K562 (cell line): Measurements from ENCODE around the gene LSM12. TPM values are rescaled to one million over a fixed set of nuclear protein-coding genes. Genes with fewer than 3 reads are reported as not detected.

Experiments
- ATAC-seq: fragments of 200-7000 bp; cut with Tn5 transposase; 3 replicates; pipeline ENCODE4 v1.9.1; 2020; ENCODE audit warnings: moderate library complexity
- BruUV-seq: library from RNA; stranded (reverse); fragments of 400-500 nt; replicated peaks from 2 replicates; lab custom pipeline; 2021; lab: Mats Ljungman, UMichigan
- CTCF ChIA-PET: fragments of 300-600 bp; formaldehyde crosslinking; extraction: SDS; loops from one replicate; lab custom pipeline; 2021; ENCODE audit warnings: low intra/inter-chr PET ratio; lab: Yijun Ruan, JAX
- POLR2A ChIA-PET: fragments of 300-600, 350-650 bp; sonication (Branson Sonifier 250); formaldehyde crosslinking; extraction: SDS; loops from one replicate; lab custom pipeline; 2021; ENCODE audit warnings: antibody characterized with exemption, inconsistent platforms; lab: Yijun Ruan, JAX
- DNase-seq, 4 experiments: peaks; one replicate each; pipeline versions ENCODE4 v3.0.0 to v3.0.0-alpha.2; 2011 to 2018; ENCODE audit warnings: low spot score in 3 of 4, mixed read lengths in 3 of 4; ENCODE audit errors: extremely low read depth in 1 of 4
- FAIRE-seq: peaks from 2 replicates; lab custom pipeline; 2011; peaks lifted over from hg19 to GRCh38; lab: Jason Lieb, UNC
- H2AFZ ChIP-seq: 2 replicates; pipeline ENCODE4 v1.6.0; 2011; ENCODE audit warnings: low read depth, low read length, control low read depth, inconsistent platforms
- H3K27ac ChIP-seq: fragments of 200-600 bp; 3 replicates; pipeline ENCODE4 v1.8.0; 2011; ENCODE audit warnings: low read depth, mild to moderate bottlenecking, control low read depth, inconsistent platforms, low read length, moderate library complexity, mixed read lengths; ENCODE audit errors: extremely low read depth
- H3K27me3 ChIP-seq, 2 experiments: fragments of 300-600 bp in 1 of 2; 2 replicates in 1 of 2; 3 replicates in 1 of 2; pipeline versions ENCODE4 v1.6.0 to v1.8.0; 2011; ENCODE audit warnings: inconsistent platforms in 2 of 2, low read length in 2 of 2, mild to moderate bottlenecking in 1 of 2, mixed read lengths in 1 of 2, moderate library complexity in 1 of 2; ENCODE audit not compliant: control insufficient read depth in 2 of 2, insufficient read depth in 2 of 2
- H3K36me3 ChIP-seq: fragments of 300-600 bp; 3 replicates; pipeline ENCODE4 v1.8.0; 2011; ENCODE audit warnings: mild to moderate bottlenecking, low read length, inconsistent platforms; ENCODE audit not compliant: control insufficient read depth, insufficient read depth
- H3K4me1 ChIP-seq, 2 experiments: fragments of 200-600 bp in 1 of 2; replicated peaks in 1 of 2; 2 replicates in 1 of 2; 3 replicates in 1 of 2; pipeline versions ENCODE4 v1.5.1 to v1.8.0; 2011; ENCODE audit warnings: inconsistent platforms in 2 of 2, low read length in 2 of 2, mild to moderate bottlenecking in 1 of 2, mixed read lengths in 1 of 2, moderate library complexity in 1 of 2; ENCODE audit not compliant: control insufficient read depth in 2 of 2, insufficient read depth in 2 of 2
- H3K4me2 ChIP-seq: 2 replicates; pipeline ENCODE4 v1.6.1; 2011; ENCODE audit warnings: low read length, control low read depth, inconsistent platforms, mixed read lengths; ENCODE audit not compliant: insufficient read depth
- H3K4me3 ChIP-seq: fragments of 200-600 bp; sonication (generic), shearing (Covaris generic); 2 replicates; pipeline ENCODE4 v1.5.1; 2016; ENCODE audit warnings: control low read depth, inconsistent platforms
- H3K79me2 ChIP-seq: fragments of 200-600 bp; 3 replicates; pipeline ENCODE4 v1.8.0; 2011; ENCODE audit warnings: low read length, inconsistent platforms; ENCODE audit not compliant: control insufficient read depth, insufficient read depth
- H3K9ac ChIP-seq, 2 experiments: 2 replicates each; pipeline versions ENCODE4 v1.6.0 to v1.6.1; 2011; ENCODE audit warnings: low read depth in 2 of 2, low read length in 2 of 2, control low read depth in 1 of 2, inconsistent platforms in 1 of 2, mild to moderate bottlenecking in 1 of 2, mixed read lengths in 1 of 2; ENCODE audit not compliant: insufficient read depth in 1 of 2
- H3K9me1 ChIP-seq: one replicate; pipeline ENCODE4 v1.6.0; 2011; ENCODE audit warnings: inconsistent platforms, mild to moderate bottlenecking, low read length, moderate library complexity; ENCODE audit not compliant: control insufficient read depth, insufficient read depth
- H3K9me3 ChIP-seq: replicated peaks from 2 replicates; pipeline ENCODE4 v1.5.1; 2011; ENCODE audit warnings: low read depth, low read length, inconsistent platforms; ENCODE audit not compliant: control insufficient read depth, insufficient read depth
- H4K20me1 ChIP-seq: replicated peaks from 2 replicates; pipeline ENCODE4 v1.6.1; 2011; ENCODE audit warnings: low read length, inconsistent platforms, mixed read lengths; ENCODE audit not compliant: control insufficient read depth, insufficient read depth
- CHD4 ChIP-seq: fragments of 200-600 bp; sonication (generic); IDR thresholded peaks from 3 replicates; pipeline ENCODE4 v1.6.1; 2012; ENCODE audit warnings: low read depth, mild to moderate bottlenecking, mixed read lengths, low read length, inconsistent platforms; ENCODE audit not compliant: insufficient read depth, insufficient replicate concordance, poor library complexity, severe bottlenecking
- PHF21A ChIP-seq: fragments of 450-650 bp; IDR thresholded peaks from 2 replicates; pipeline ENCODE4 v1.6.1; 2017; ENCODE audit warnings: low read depth, borderline replicate concordance
- POLR2G ChIP-seq: fragments of 200-400 bp; formaldehyde crosslinking; IDR thresholded peaks from 2 replicates; pipeline ENCODE4 v1.6.1; 2017; ENCODE audit warnings: low read depth, mild to moderate bottlenecking, antibody characterized with exemption, low read length, moderate library complexity
- RBM14 ChIP-seq: fragments of 200-400 bp; formaldehyde crosslinking; IDR thresholded peaks from 2 replicates; pipeline ENCODE4 v1.6.1; 2018; ENCODE audit warnings: low read depth, mild to moderate bottlenecking, low read length, moderate library complexity, borderline replicate concordance; ENCODE audit not compliant: insufficient read depth
- SOX6 ChIP-seq: fragments of 450-650 bp; IDR thresholded peaks from 2 replicates; pipeline ENCODE4 v1.6.1; 2014; ENCODE audit warnings: mild to moderate bottlenecking
- ZBTB33 ChIP-seq: sonication (generic); formaldehyde crosslinking; IDR thresholded peaks from 2 replicates; pipeline ENCODE4 v1.8.1; 2023; ENCODE audit warnings: mild to moderate bottlenecking, missing genetic modification reagents
- WGBS: fragments of 100-300 bp; shearing (Covaris generic); methylation state at CpG from one replicate; pipeline ENCODE4 v1.1.6; 2016; ENCODE audit warnings: low coverage, mixed read lengths; ENCODE audit not compliant: insufficient coverage; ENCODE audit errors: missing lambda C conversion rate; 5-methylcytosine and 5-hydroxymethylcytosine counted together
- in situ Hi-C: fragments of 300-500 bp; cut with MboI; formaldehyde crosslinking; loops from 4 replicates; pipeline ENCODE4 v1.15.0; 2018; ENCODE audit warnings: inconsistent platforms, mixed read lengths
- intact Hi-C: fragments of 100-400 bp; cut with micrococcal nuclease; formaldehyde crosslinking; loops from 2 replicates; pipeline ENCODE4 v1.14.2; 2022
- polyA plus RNA-seq, 8 experiments: library from polyadenylated mRNA; depleted of rRNA in 4 of 8; stranded (reverse) in 5 of 8; unstranded in 3 of 8; fragments of >200 nt; fragmentation: Nextera tagmentation in 2 of 8; fragmentation: Illumina TruSeq in 1 of 8; extraction: Ambion mirVana in 2 of 8; extraction: Trizol in 1 of 8; gene quantifications; 2 replicates each; pipeline versions ENCODE4 v1.2.1 to v1.2.3, GENCODE V29; 2011 to 2014; ENCODE audit warnings: inconsistent platforms in 1 of 8, missing spikeins in 1 of 8
- total RNA-seq, 7 experiments: library from RNA; depleted of rRNA in 6 of 7; stranded (reverse); fragments of >200 nt in 6 of 7; fragmentation: Illumina TruSeq in 2 of 7; extraction: Trizol in 2 of 7; gene quantifications; 2 replicates each; pipeline versions ENCODE4 v1.2.1 to v1.2.3, GENCODE V29; 2011 to 2021; ENCODE audit warnings: low replicate concordance in 1 of 7

The LSM12 gene
- total and polyA plus RNA-seq, 9 of the 15 experiments (the other 6 are each of a cell fraction or from before 2014, with no cell fraction given) = 53.0 to 258 (median 89.3) TPM

GRCh38 chr17:44093231-44093900 lies 26.9 kb upstream of the LSM12 start:
- Histone ChIP-seq H3K79me2 (no peaks in the 10 kb centered on the region; the same call in 2 of the 3 replicates), H3K9me1 (peaks cover 6% of the 10 kb centered on the region), H3K4me2 (no peak overlapping the region), H3K4me3 (no peak overlapping the region), H3K9me3 (no peaks in the 10 kb centered on the region), H3K36me3 (peaks cover 9% of the 10 kb centered on the region; the same call in 1 of the 3 replicates), H3K9ac (peak overlapping the region in 1 of 2 experiments; percentile 37; a peak in 1 of 4 replicates), H3K27me3 (no peaks in the 10 kb centered on the region), H3K27ac (no peak overlapping the region), H4K20me1 (no peaks in the 10 kb centered on the region), H2AFZ (no peak overlapping the region)
- intact Hi-C loops = no loop called here
- DNase-seq (no peak), ATAC-seq (no peak), FAIRE-seq (no peak)
- POLR2A ChIA-PET = no interaction called here
- no TSS peak for BruUV-seq
- TF ChIP-seq RBM14 (no peak), CHD4 (no peak), PHF21A (no peak), POLR2G (peak; percentile 34; the same call in 1 of the 2 replicates), SOX6 (no peak), ZBTB33 (CRISPR knock-in tag) (peak; percentile 69; the same call in 1 of the 2 replicates)
- TF ChIP-seq, all 486 proteins: peak for 2
- CTCF ChIA-PET = no interaction called here
- peaks cover 33 to 53% of the 10 kb centered on the region in 2 experiments for H3K4me1 ChIP-seq
- in situ Hi-C loops = no loop called here
- WGBS = 89% methylated on average over 18 of the region's 21 CpGs
